K562 (cell line): ENCODE measurements around the gene RTP5. TPM values are rescaled to one million over a fixed set of nuclear protein-coding genes. Genes with fewer than 3 reads are reported as not detected.

ENCODE experiments used
- ATAC-seq: fragments of 200-7000 bp; cut with Tn5 transposase; 3 replicates; pipeline ENCODE4 v1.9.1; 2020; ENCODE audit warnings: moderate library complexity
- BruUV-seq: library from RNA; stranded (reverse); fragments of 400-500 nt; replicated peaks from 2 replicates; lab custom pipeline; 2021; lab: Mats Ljungman, UMichigan
- CTCF ChIA-PET: fragments of 300-600 bp; formaldehyde crosslinking; extraction: SDS; loops from one replicate; lab custom pipeline; 2021; ENCODE audit warnings: low intra/inter-chr PET ratio; lab: Yijun Ruan, JAX
- POLR2A ChIA-PET: fragments of 300-600, 350-650 bp; sonication (Branson Sonifier 250); formaldehyde crosslinking; extraction: SDS; loops from one replicate; lab custom pipeline; 2021; ENCODE audit warnings: antibody characterized with exemption, inconsistent platforms; lab: Yijun Ruan, JAX
- DNase-seq, 4 experiments: peaks; one replicate each; pipeline versions ENCODE4 v3.0.0 to v3.0.0-alpha.2; 2011 to 2018; ENCODE audit warnings: low spot score in 3 of 4, mixed read lengths in 3 of 4; ENCODE audit errors: extremely low read depth in 1 of 4
- FAIRE-seq: peaks from 2 replicates; lab custom pipeline; 2011; peaks lifted over from hg19 to GRCh38; lab: Jason Lieb, UNC
- H2AFZ ChIP-seq: 2 replicates; pipeline ENCODE4 v1.6.0; 2011; ENCODE audit warnings: low read depth, low read length, control low read depth, inconsistent platforms
- H3K27ac ChIP-seq: fragments of 200-600 bp; 3 replicates; pipeline ENCODE4 v1.8.0; 2011; ENCODE audit warnings: low read depth, mild to moderate bottlenecking, control low read depth, inconsistent platforms, low read length, moderate library complexity, mixed read lengths; ENCODE audit errors: extremely low read depth
- H3K27me3 ChIP-seq, 2 experiments: fragments of 300-600 bp in 1 of 2; 2 replicates in 1 of 2; 3 replicates in 1 of 2; pipeline versions ENCODE4 v1.6.0 to v1.8.0; 2011; ENCODE audit warnings: inconsistent platforms in 2 of 2, low read length in 2 of 2, mild to moderate bottlenecking in 1 of 2, mixed read lengths in 1 of 2, moderate library complexity in 1 of 2; ENCODE audit not compliant: control insufficient read depth in 2 of 2, insufficient read depth in 2 of 2
- H3K36me3 ChIP-seq: fragments of 300-600 bp; 3 replicates; pipeline ENCODE4 v1.8.0; 2011; ENCODE audit warnings: mild to moderate bottlenecking, low read length, inconsistent platforms; ENCODE audit not compliant: control insufficient read depth, insufficient read depth
- H3K4me1 ChIP-seq, 2 experiments: fragments of 200-600 bp in 1 of 2; replicated peaks in 1 of 2; 2 replicates in 1 of 2; 3 replicates in 1 of 2; pipeline versions ENCODE4 v1.5.1 to v1.8.0; 2011; ENCODE audit warnings: inconsistent platforms in 2 of 2, low read length in 2 of 2, mild to moderate bottlenecking in 1 of 2, mixed read lengths in 1 of 2, moderate library complexity in 1 of 2; ENCODE audit not compliant: control insufficient read depth in 2 of 2, insufficient read depth in 2 of 2
- H3K4me2 ChIP-seq: 2 replicates; pipeline ENCODE4 v1.6.1; 2011; ENCODE audit warnings: low read length, control low read depth, inconsistent platforms, mixed read lengths; ENCODE audit not compliant: insufficient read depth
- H3K4me3 ChIP-seq: fragments of 200-600 bp; sonication (generic), shearing (Covaris generic); 2 replicates; pipeline ENCODE4 v1.5.1; 2016; ENCODE audit warnings: control low read depth, inconsistent platforms
- H3K79me2 ChIP-seq: fragments of 200-600 bp; 3 replicates; pipeline ENCODE4 v1.8.0; 2011; ENCODE audit warnings: low read length, inconsistent platforms; ENCODE audit not compliant: control insufficient read depth, insufficient read depth
- H3K9ac ChIP-seq, 2 experiments: 2 replicates each; pipeline versions ENCODE4 v1.6.0 to v1.6.1; 2011; ENCODE audit warnings: low read depth in 2 of 2, low read length in 2 of 2, control low read depth in 1 of 2, inconsistent platforms in 1 of 2, mild to moderate bottlenecking in 1 of 2, mixed read lengths in 1 of 2; ENCODE audit not compliant: insufficient read depth in 1 of 2
- H3K9me1 ChIP-seq: one replicate; pipeline ENCODE4 v1.6.0; 2011; ENCODE audit warnings: inconsistent platforms, mild to moderate bottlenecking, low read length, moderate library complexity; ENCODE audit not compliant: control insufficient read depth, insufficient read depth
- H3K9me3 ChIP-seq: replicated peaks from 2 replicates; pipeline ENCODE4 v1.5.1; 2011; ENCODE audit warnings: low read depth, low read length, inconsistent platforms; ENCODE audit not compliant: control insufficient read depth, insufficient read depth
- H4K20me1 ChIP-seq: replicated peaks from 2 replicates; pipeline ENCODE4 v1.6.1; 2011; ENCODE audit warnings: low read length, inconsistent platforms, mixed read lengths; ENCODE audit not compliant: control insufficient read depth, insufficient read depth
- ADNP ChIP-seq: fragments of 200-800 bp; sonication (Bioruptor generic); IDR thresholded peaks from 2 replicates; pipeline ENCODE4 v1.6.1; 2016; ENCODE audit warnings: missing genetic modification characterization, missing compliant biosample characterization
- BCL6 ChIP-seq: fragments of 250-450 bp; sonication (Bioruptor Pico); IDR thresholded peaks from 2 replicates; pipeline ENCODE4 v1.4.0; 2020
- BCOR ChIP-seq: fragments of 450-650 bp; IDR thresholded peaks from 2 replicates; pipeline ENCODE4 v1.6.1; 2016
- CXXC5 ChIP-seq: fragments of 250-450 bp; sonication (Bioruptor Pico); IDR thresholded peaks from 2 replicates; pipeline ENCODE4 v1.8.0; 2022; ENCODE audit warnings: inconsistent platforms, mild to moderate bottlenecking, moderate library complexity
- NR1H2 ChIP-seq: sonication (generic); formaldehyde crosslinking; IDR thresholded peaks from 2 replicates; pipeline ENCODE4 v1.4.0; 2020; ENCODE audit warnings: mild to moderate bottlenecking, missing genetic modification reagents
- SMARCA5 ChIP-seq: fragments of 450-650 bp; IDR thresholded peaks from 2 replicates; pipeline ENCODE4 v1.6.1; 2016
- U2AF2 ChIP-seq: fragments of 200-400 bp; formaldehyde crosslinking; optimal IDR thresholded peaks from 2 replicates; pipeline ENCODE3; 2017; ENCODE audit warnings: low read depth, mild to moderate bottlenecking, low read length
- ZNF197 ChIP-seq: fragments of 200-800 bp; sonication (Bioruptor generic); IDR thresholded peaks from 2 replicates; pipeline ENCODE4 v1.6.1; 2016; ENCODE audit warnings: low read depth, missing genetic modification characterization, missing compliant biosample characterization
- WGBS: fragments of 100-300 bp; shearing (Covaris generic); methylation state at CpG from one replicate; pipeline ENCODE4 v1.1.6; 2016; ENCODE audit warnings: low coverage, mixed read lengths; ENCODE audit not compliant: insufficient coverage; ENCODE audit errors: missing lambda C conversion rate; 5-methylcytosine and 5-hydroxymethylcytosine counted together
- in situ Hi-C: fragments of 300-500 bp; cut with MboI; formaldehyde crosslinking; loops from 4 replicates; pipeline ENCODE4 v1.15.0; 2018; ENCODE audit warnings: inconsistent platforms, mixed read lengths
- intact Hi-C: fragments of 100-400 bp; cut with micrococcal nuclease; formaldehyde crosslinking; loops from 2 replicates; pipeline ENCODE4 v1.14.2; 2022
- polyA plus RNA-seq, 8 experiments: library from polyadenylated mRNA; depleted of rRNA in 4 of 8; stranded (reverse) in 5 of 8; unstranded in 3 of 8; fragments of >200 nt; fragmentation: Nextera tagmentation in 2 of 8; fragmentation: Illumina TruSeq in 1 of 8; extraction: Ambion mirVana in 2 of 8; extraction: Trizol in 1 of 8; gene quantifications; 2 replicates each; pipeline versions ENCODE4 v1.2.1 to v1.2.3, GENCODE V29; 2011 to 2014; ENCODE audit warnings: inconsistent platforms in 1 of 8, missing spikeins in 1 of 8
- total RNA-seq, 7 experiments: library from RNA; depleted of rRNA in 6 of 7; stranded (reverse); fragments of >200 nt in 6 of 7; fragmentation: Illumina TruSeq in 2 of 7; extraction: Trizol in 2 of 7; gene quantifications; 2 replicates each; pipeline versions ENCODE4 v1.2.1 to v1.2.3, GENCODE V29; 2011 to 2021; ENCODE audit warnings: low replicate concordance in 1 of 7
- TF ChIP-seq, protein P1 (sequence below): fragments of 250-450 bp; sonication (Bioruptor Pico); IDR thresholded peaks from 2 replicates; pipeline ENCODE4 v1.6.1; 2021; ENCODE audit warnings: mild to moderate bottlenecking
- TF ChIP-seq, protein P2 (sequence below): sonication (generic); formaldehyde crosslinking; IDR thresholded peaks from 2 replicates; pipeline ENCODE4 v1.4.0; 2020; ENCODE audit warnings: mild to moderate bottlenecking, missing genetic modification reagents

RTP5 gene
- total and polyA plus RNA-seq, 9 of the 15 experiments (the other 6 are each of a cell fraction or from before 2014, with no cell fraction given) = not detected

DNA sequence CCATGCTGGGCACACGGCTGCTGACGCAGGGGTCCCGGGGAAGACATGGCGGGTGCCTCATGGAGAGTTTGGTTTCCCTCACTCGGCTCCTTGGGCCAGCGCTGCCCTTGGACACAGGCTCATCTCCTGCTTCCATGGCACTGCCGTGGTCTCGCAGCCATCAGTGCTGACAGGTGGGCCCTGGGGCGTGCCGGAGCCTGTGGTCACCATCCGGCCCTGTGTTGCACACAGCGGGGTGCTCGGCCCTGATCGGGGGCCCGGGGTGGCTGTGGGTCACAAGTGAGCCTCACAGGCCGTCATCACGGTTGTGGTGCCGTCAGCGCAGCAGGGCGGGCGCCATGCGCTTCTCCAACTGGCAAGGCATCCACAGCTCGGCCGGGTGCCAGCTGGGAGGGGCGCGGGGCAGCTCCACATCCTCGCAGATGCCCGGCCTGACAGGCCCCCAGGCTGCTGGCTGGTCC, 582 bp downstream of the RTP5 start:
- no TSS peak for BruUV-seq
- ATAC-seq (no peak), FAIRE-seq (no peak), DNase-seq (no peak)
- TF ChIP-seq BCL6 (CRISPR knock-in tag) (no peak), U2AF2 (no peak), CXXC5 (CRISPR knock-in tag) (no peak), NR1H2 (CRISPR knock-in tag) (no peak), SMARCA5 (no peak), ADNP (tag) (no peak), BCOR (no peak), ZNF197 (CRISPR knock-in tag) (no peak)
- TF ChIP-seq, protein P1, sequence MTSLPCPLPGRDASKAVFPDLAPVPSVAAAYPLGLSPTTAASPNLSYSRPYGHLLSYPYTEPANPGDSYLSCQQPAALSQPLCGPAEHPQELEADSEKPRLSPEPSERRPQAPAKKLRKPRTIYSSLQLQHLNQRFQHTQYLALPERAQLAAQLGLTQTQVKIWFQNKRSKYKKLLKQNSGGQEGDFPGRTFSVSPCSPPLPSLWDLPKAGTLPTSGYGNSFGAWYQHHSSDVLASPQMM (CRISPR knock-in tag) = no peak
- TF ChIP-seq, protein P2, sequence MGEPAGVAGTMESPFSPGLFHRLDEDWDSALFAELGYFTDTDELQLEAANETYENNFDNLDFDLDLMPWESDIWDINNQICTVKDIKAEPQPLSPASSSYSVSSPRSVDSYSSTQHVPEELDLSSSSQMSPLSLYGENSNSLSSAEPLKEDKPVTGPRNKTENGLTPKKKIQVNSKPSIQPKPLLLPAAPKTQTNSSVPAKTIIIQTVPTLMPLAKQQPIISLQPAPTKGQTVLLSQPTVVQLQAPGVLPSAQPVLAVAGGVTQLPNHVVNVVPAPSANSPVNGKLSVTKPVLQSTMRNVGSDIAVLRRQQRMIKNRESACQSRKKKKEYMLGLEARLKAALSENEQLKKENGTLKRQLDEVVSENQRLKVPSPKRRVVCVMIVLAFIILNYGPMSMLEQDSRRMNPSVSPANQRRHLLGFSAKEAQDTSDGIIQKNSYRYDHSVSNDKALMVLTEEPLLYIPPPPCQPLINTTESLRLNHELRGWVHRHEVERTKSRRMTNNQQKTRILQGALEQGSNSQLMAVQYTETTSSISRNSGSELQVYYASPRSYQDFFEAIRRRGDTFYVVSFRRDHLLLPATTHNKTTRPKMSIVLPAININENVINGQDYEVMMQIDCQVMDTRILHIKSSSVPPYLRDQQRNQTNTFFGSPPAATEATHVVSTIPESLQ = no peak
- no peak overlapping the region for H3K4me2 ChIP-seq
- no peak overlapping the region for H3K27ac ChIP-seq
- H3K4me3 ChIP-seq = no peak overlapping the region
- peaks cover 5% of the 10 kb centered on the region for H4K20me1 ChIP-seq
- in situ Hi-C loops = no loop called here
- no peaks in the 10 kb centered on the region for H3K9me1 ChIP-seq
- no peaks in the 10 kb centered on the region for H3K9me3 ChIP-seq
- ChIA-PET POLR2A (interaction anchor here (0.6 kb wide), 1 partner anchor 97 kb away, joined by 5 read pairs; no protein-coding TSS in a partner anchor), CTCF (no interaction called here)
- intact Hi-C loops = no loop called here
- 37% methylated on average over 5 of the region's 28 CpGs for WGBS
- no peak overlapping the region for H3K9ac ChIP-seq
- H3K79me2 ChIP-seq = no peaks in the 10 kb centered on the region
- peaks cover 4 to 55% of the 10 kb centered on the region in 2 experiments; a peak in 4 of 5 replicates for H3K27me3 ChIP-seq
- H3K36me3 ChIP-seq = no peaks in the 10 kb centered on the region
- H2AFZ ChIP-seq = no peak overlapping the region
- H3K4me1 ChIP-seq = peaks cover 0 to 57% of the 10 kb centered on the region in 2 experiments; a peak in 2 of 5 replicates
